K562 (cell line): ENCODE measurements around the gene BBLN. TPM values are rescaled to one million over a fixed set of nuclear protein-coding genes. Genes with fewer than 3 reads are reported as not detected.
A peak's percentile ranks its signal among the peaks of the same experiment; 100 is the strongest.

Source experiments
- BRF1 ChIP-seq: IDR thresholded peaks from 3 replicates; pipeline ENCODE4 v1.6.1; 2011; ENCODE audit warnings: borderline replicate concordance, mild to moderate bottlenecking; ENCODE audit not compliant: insufficient read length; ENCODE audit errors: extremely low read depth
- CCAR2 ChIP-seq: fragments of 200-400 bp; formaldehyde crosslinking; IDR thresholded peaks from 2 replicates; pipeline ENCODE4 v1.6.1; 2017; ENCODE audit warnings: mild to moderate bottlenecking, low read depth, low read length
- EHMT2 ChIP-seq: fragments of 450-650 bp; IDR thresholded peaks from 2 replicates; pipeline ENCODE4 v1.6.1; 2018; ENCODE audit warnings: antibody characterized with exemption
- ESRRA ChIP-seq: fragments of 450-650 bp; IDR thresholded peaks from 2 replicates; pipeline ENCODE4 v1.6.1; 2014; ENCODE audit warnings: low read depth, mild to moderate bottlenecking, moderate library complexity, borderline replicate concordance
- HOMEZ ChIP-seq: fragments of 250-450 bp; sonication (Bioruptor Pico); IDR thresholded peaks from 2 replicates; pipeline ENCODE4 v1.4.0; 2020; ENCODE audit warnings: mild to moderate bottlenecking, moderate library complexity
- KAT8 ChIP-seq: fragments of 450-650 bp; IDR thresholded peaks from 2 replicates; pipeline ENCODE4 v1.6.1; 2016; ENCODE audit warnings: low read depth, mild to moderate bottlenecking
- MXD1 ChIP-seq: fragments of 250-450 bp; sonication (Bioruptor Pico); IDR thresholded peaks from 2 replicates; pipeline ENCODE4 v1.8.0; 2021; ENCODE audit warnings: borderline replicate concordance, mild to moderate bottlenecking, moderate library complexity; ENCODE audit not compliant: poor library complexity, severe bottlenecking
- MYNN ChIP-seq, 2 experiments: sonication (generic); formaldehyde crosslinking in 1 of 2; IDR thresholded peaks; 2 replicates each; pipeline versions ENCODE4 v1.5.0 to v1.6.1; 2016 to 2020; ENCODE audit warnings: antibody characterized with exemption in 1 of 2, missing genetic modification reagents in 1 of 2
- NBN ChIP-seq: fragments of 450-650 bp; IDR thresholded peaks from 2 replicates; pipeline ENCODE4 v1.6.1; 2016; ENCODE audit warnings: low read depth, mild to moderate bottlenecking
- PATZ1 ChIP-seq: fragments of 250-450 bp; sonication (Bioruptor Pico); IDR thresholded peaks from 2 replicates; pipeline ENCODE4 v1.5.0; 2020; ENCODE audit warnings: mild to moderate bottlenecking, borderline replicate concordance
- PCBP2 ChIP-seq: fragments of 200-400 bp; formaldehyde crosslinking; IDR thresholded peaks from 2 replicates; pipeline ENCODE4 v1.6.1; 2018; ENCODE audit warnings: low read length, low read depth, mild to moderate bottlenecking, moderate library complexity; ENCODE audit not compliant: poor library complexity, severe bottlenecking
- PHF20 ChIP-seq: fragments of 450-650 bp; IDR thresholded peaks from 2 replicates; pipeline ENCODE4 v1.6.1; 2018; ENCODE audit not compliant: partially characterized antibody
- PURB ChIP-seq: sonication (generic); formaldehyde crosslinking; IDR thresholded peaks from 2 replicates; pipeline ENCODE4 v1.9.0; 2021; ENCODE audit warnings: low read depth, mild to moderate bottlenecking, missing genetic modification reagents
- SFPQ ChIP-seq: fragments of 200-400 bp; formaldehyde crosslinking; IDR thresholded peaks from 2 replicates; pipeline ENCODE4 v1.6.1; 2017; ENCODE audit warnings: mild to moderate bottlenecking, low read depth, low read length, moderate library complexity
- SMARCA4 ChIP-seq: fragments of 450-650 bp; IDR thresholded peaks from 2 replicates; pipeline ENCODE4 v1.6.1; 2016
- SNIP1 ChIP-seq: fragments of 450-650 bp; IDR thresholded peaks from 2 replicates; pipeline ENCODE4 v1.7.1; 2017; ENCODE audit warnings: low read depth, mild to moderate bottlenecking
- USF1 ChIP-seq: sonication (generic); formaldehyde crosslinking; IDR thresholded peaks from 2 replicates; pipeline ENCODE4 v1.9.0; 2022; ENCODE audit warnings: mild to moderate bottlenecking, missing genetic modification reagents
- ZFP30 ChIP-seq: fragments of 250-450 bp; sonication (Bioruptor Pico); IDR thresholded peaks from 2 replicates; pipeline ENCODE4 v1.8.0; 2022; ENCODE audit warnings: moderate library complexity, mild to moderate bottlenecking, inconsistent platforms, borderline replicate concordance
- ZNF282 ChIP-seq: sonication (generic); formaldehyde crosslinking; IDR thresholded peaks from 2 replicates; pipeline ENCODE4 v1.8.1; 2023; ENCODE audit warnings: missing genetic modification reagents
- ZNF507 ChIP-seq: conservative IDR thresholded peaks from 2 replicates; pipeline ENCODE4 v1.6.1; 2017; ENCODE audit warnings: missing genetic modification characterization, missing compliant biosample characterization
- ZNF561 ChIP-seq: fragments of 450-650 bp; formaldehyde crosslinking; conservative IDR thresholded peaks from 2 replicates; pipeline ENCODE4 v1.4.0; 2020; ENCODE audit warnings: mild to moderate bottlenecking, moderate library complexity
- polyA plus RNA-seq, 8 experiments: library from polyadenylated mRNA; depleted of rRNA in 4 of 8; stranded (reverse) in 5 of 8; unstranded in 3 of 8; fragments of >200 nt; fragmentation: Nextera tagmentation in 2 of 8; fragmentation: Illumina TruSeq in 1 of 8; extraction: Ambion mirVana in 2 of 8; extraction: Trizol in 1 of 8; gene quantifications; 2 replicates each; pipeline versions ENCODE4 v1.2.1 to v1.2.3, GENCODE V29; 2011 to 2014; ENCODE audit warnings: inconsistent platforms in 1 of 8, missing spikeins in 1 of 8
- total RNA-seq, 7 experiments: library from RNA; depleted of rRNA in 6 of 7; stranded (reverse); fragments of >200 nt in 6 of 7; fragmentation: Illumina TruSeq in 2 of 7; extraction: Trizol in 2 of 7; gene quantifications; 2 replicates each; pipeline versions ENCODE4 v1.2.1 to v1.2.3, GENCODE V29; 2011 to 2021; ENCODE audit warnings: low replicate concordance in 1 of 7

BBLN gene
- total and polyA plus RNA-seq, 9 of the 15 experiments (the other 6 are each of a cell fraction or from before 2014, with no cell fraction given): 4.2 to 331 (median 87.1) TPM

GRCh38 chr9:128191406-128192046, 31.5 kb downstream of the BBLN start, which contains the start of gene CIZ1 (continued):
- TF ChIP-seq ZFP30 (CRISPR knock-in tag): no peak
- TF ChIP-seq MXD1 (CRISPR knock-in tag): no peak
- TF ChIP-seq MYNN (IDR thresholded peaks at IDR 0.05): no peak
- no peak for TF ChIP-seq MYNN (CRISPR knock-in tag; IDR thresholded peaks at IDR 0.05)
- no peak for TF ChIP-seq ESRRA
- no peak for TF ChIP-seq ZNF561 (CRISPR knock-in tag)
- TF ChIP-seq SFPQ: no peak
- TF ChIP-seq PHF20: no peak
- no peak for TF ChIP-seq SMARCA4
- no peak for TF ChIP-seq NBN
- no peak for TF ChIP-seq KAT8
- TF ChIP-seq CCAR2: no peak
- TF ChIP-seq BRF1: no peak
- TF ChIP-seq SNIP1: no peak
- no peak for TF ChIP-seq USF1 (CRISPR knock-in tag)
- no peak for TF ChIP-seq ZNF282
- TF ChIP-seq EHMT2: no peak
- no peak for TF ChIP-seq ZNF507
- peak; percentile 63 for TF ChIP-seq PCBP2
- no peak for TF ChIP-seq PATZ1 (CRISPR knock-in tag)
- no peak for TF ChIP-seq HOMEZ (CRISPR knock-in tag)
- TF ChIP-seq PURB (CRISPR knock-in tag): no peak
